Lower leg skin (tissue), 3 donors: Measurements from ENCODE around the gene TENT4A.

Experiments used
- POLR2A ChIP-seq, 2 donors: fragments of 450-650 bp; IDR thresholded peaks; one replicate each; pipeline ENCODE4 v1.6.1; 2016 to 2017; ENCODE audit warnings: antibody characterized with exemption in 2 of 2, mild to moderate bottlenecking in 1 of 2, moderate library complexity in 1 of 2
- TF ChIP-seq, protein P1 (sequence below), 3 donors: fragments of 450-650 bp; IDR thresholded peaks; one replicate each; pipeline ENCODE4 v1.5.1; 2016; ENCODE audit warnings: antibody characterized with exemption in 3 of 3, mild to moderate bottlenecking in 3 of 3, moderate library complexity in 2 of 3

DNA sequence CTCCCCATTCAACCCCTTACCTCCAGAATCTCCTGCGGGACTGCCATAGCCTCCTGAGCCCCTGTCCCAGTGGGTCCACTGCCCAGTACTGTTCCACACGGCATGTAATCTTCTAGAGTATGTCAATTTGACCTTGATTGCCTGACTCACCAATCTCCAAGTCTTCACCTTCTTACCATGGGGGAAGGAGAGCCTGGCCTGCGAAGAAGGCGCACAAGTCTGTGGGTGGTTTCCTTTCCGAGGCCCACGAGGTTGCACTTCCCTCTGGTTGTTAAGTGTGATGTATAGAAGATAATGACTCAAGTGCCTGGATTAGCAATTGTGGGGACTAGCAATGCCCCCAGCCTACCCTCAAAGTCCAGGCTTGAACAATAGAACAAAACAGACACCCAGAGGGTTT, 8.1 kb upstream of the TENT4A start:
- TF ChIP-seq, protein P1, sequence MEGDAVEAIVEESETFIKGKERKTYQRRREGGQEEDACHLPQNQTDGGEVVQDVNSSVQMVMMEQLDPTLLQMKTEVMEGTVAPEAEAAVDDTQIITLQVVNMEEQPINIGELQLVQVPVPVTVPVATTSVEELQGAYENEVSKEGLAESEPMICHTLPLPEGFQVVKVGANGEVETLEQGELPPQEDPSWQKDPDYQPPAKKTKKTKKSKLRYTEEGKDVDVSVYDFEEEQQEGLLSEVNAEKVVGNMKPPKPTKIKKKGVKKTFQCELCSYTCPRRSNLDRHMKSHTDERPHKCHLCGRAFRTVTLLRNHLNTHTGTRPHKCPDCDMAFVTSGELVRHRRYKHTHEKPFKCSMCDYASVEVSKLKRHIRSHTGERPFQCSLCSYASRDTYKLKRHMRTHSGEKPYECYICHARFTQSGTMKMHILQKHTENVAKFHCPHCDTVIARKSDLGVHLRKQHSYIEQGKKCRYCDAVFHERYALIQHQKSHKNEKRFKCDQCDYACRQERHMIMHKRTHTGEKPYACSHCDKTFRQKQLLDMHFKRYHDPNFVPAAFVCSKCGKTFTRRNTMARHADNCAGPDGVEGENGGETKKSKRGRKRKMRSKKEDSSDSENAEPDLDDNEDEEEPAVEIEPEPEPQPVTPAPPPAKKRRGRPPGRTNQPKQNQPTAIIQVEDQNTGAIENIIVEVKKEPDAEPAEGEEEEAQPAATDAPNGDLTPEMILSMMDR (IDR thresholded peaks at IDR 0.05), result no peak
- TF ChIP-seq POLR2A (IDR thresholded peaks at IDR 0.05), result no peak
